Prostate gland (tissue), 2 donors: ENCODE results near the gene THAP8. TPM values are rescaled to one million over a fixed set of nuclear protein-coding genes. Genes with fewer than 3 reads are reported as not detected.

Source experiments
- DNase-seq: peaks from one replicate; pipeline ENCODE4 v3.0.0-alpha.2; 2019; ENCODE audit warnings: low spot score
- H3K27ac ChIP-seq, 2 donors: fragments of 200-600 bp; sonication (generic); 2 replicates each; pipeline ENCODE4 v1.5.1; 2017 to 2019
- H3K27me3 ChIP-seq: fragments of 200-600 bp; sonication (generic); replicated peaks from 2 replicates; pipeline ENCODE4 v1.5.1; 2019; ENCODE audit not compliant: insufficient read depth
- H3K36me3 ChIP-seq, 2 donors: fragments of 200-600 bp; sonication (generic); 1 replicate in 1 of 2; 2 replicates in 1 of 2; pipeline versions ENCODE4 v1.5.1 to v1.8.1; 2017 to 2019
- H3K4me1 ChIP-seq: fragments of 200-600 bp; sonication (generic); replicated peaks from 2 replicates; pipeline ENCODE4 v1.5.1; 2019
- H3K4me3 ChIP-seq, 2 donors: fragments of 200-600 bp; sonication (generic); 2 replicates each; pipeline ENCODE4 v1.5.1; 2017 to 2019
- H3K9me3 ChIP-seq: fragments of 200-600 bp; sonication (generic); 2 replicates; pipeline ENCODE4 v1.5.1; 2017
- POLR2A ChIP-seq: fragments of 450-650 bp; IDR thresholded peaks from one replicate; pipeline ENCODE4 v1.6.1; 2016; ENCODE audit warnings: antibody characterized with exemption, mild to moderate bottlenecking
- POLR2AphosphoS5 ChIP-seq: sonication (generic); formaldehyde crosslinking; IDR thresholded peaks from one replicate; pipeline ENCODE4 v1.6.1; 2017; ENCODE audit warnings: antibody characterized with exemption
- WGBS: methylation state at CpG from one replicate; pipeline ENCODE4 v1.1.5; 2018; 5-methylcytosine and 5-hydroxymethylcytosine counted together
- intact Hi-C: fragments of 100-400 bp; cut with DNase I; formaldehyde crosslinking; loops from one replicate; pipeline ENCODE4 v1.14.2; 2022
- total RNA-seq, 2 donors: library from RNA; depleted of rRNA; stranded (reverse); fragments of >200 nt; gene quantifications; one replicate each; pipeline ENCODE4 v1.1.0, GENCODE V29; 2016
- TF ChIP-seq, protein P1 (sequence below), 4 experiments: fragments of 200-600 bp in 2 of 4; fragments of 450-650 bp in 2 of 4; sonication (generic) in 2 of 4; IDR thresholded peaks; 1 replicate in 3 of 4; 2 replicates in 1 of 4; pipeline ENCODE4 v1.5.1; 2016 to 2019; ENCODE audit warnings: antibody characterized with exemption in 4 of 4, mild to moderate bottlenecking in 2 of 4, moderate library complexity in 2 of 4

THAP8 gene
- total RNA-seq, 2 donors from 2014 or later, result 12.0 to 21.9 TPM

GRCh38 chr19:36051236-36051635, 2.8 kb downstream of the THAP8 start:
- no peak for TF ChIP-seq POLR2AphosphoS5
- no peak for TF ChIP-seq POLR2A
- TF ChIP-seq, protein P1, sequence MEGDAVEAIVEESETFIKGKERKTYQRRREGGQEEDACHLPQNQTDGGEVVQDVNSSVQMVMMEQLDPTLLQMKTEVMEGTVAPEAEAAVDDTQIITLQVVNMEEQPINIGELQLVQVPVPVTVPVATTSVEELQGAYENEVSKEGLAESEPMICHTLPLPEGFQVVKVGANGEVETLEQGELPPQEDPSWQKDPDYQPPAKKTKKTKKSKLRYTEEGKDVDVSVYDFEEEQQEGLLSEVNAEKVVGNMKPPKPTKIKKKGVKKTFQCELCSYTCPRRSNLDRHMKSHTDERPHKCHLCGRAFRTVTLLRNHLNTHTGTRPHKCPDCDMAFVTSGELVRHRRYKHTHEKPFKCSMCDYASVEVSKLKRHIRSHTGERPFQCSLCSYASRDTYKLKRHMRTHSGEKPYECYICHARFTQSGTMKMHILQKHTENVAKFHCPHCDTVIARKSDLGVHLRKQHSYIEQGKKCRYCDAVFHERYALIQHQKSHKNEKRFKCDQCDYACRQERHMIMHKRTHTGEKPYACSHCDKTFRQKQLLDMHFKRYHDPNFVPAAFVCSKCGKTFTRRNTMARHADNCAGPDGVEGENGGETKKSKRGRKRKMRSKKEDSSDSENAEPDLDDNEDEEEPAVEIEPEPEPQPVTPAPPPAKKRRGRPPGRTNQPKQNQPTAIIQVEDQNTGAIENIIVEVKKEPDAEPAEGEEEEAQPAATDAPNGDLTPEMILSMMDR (IDR thresholded peaks at IDR 0.05), result peak in 2 of 4 experiments; percentile 5 to 19
- no peaks in the 10 kb centered on the region for H3K4me1 ChIP-seq
- intact Hi-C loops, result loop anchor here (5.0 to 10.0 kb wide), 2 partner anchors 39 to 296 kb away; partner anchors contain the start of genes ALKBH6, HSPB6 and PROSER3
- no peaks in the 10 kb centered on the region for H3K27me3 ChIP-seq
- H3K27ac ChIP-seq, result no peak overlapping the region
- no peaks in the 10 kb centered on the region for H3K9me3 ChIP-seq
- no peak for DNase-seq
- no peaks in the 10 kb centered on the region for H3K36me3 ChIP-seq
- H3K4me3 ChIP-seq, result no peak overlapping the region
- 54% methylated on average over 3 of the region's 3 CpGs for WGBS

DNA sequence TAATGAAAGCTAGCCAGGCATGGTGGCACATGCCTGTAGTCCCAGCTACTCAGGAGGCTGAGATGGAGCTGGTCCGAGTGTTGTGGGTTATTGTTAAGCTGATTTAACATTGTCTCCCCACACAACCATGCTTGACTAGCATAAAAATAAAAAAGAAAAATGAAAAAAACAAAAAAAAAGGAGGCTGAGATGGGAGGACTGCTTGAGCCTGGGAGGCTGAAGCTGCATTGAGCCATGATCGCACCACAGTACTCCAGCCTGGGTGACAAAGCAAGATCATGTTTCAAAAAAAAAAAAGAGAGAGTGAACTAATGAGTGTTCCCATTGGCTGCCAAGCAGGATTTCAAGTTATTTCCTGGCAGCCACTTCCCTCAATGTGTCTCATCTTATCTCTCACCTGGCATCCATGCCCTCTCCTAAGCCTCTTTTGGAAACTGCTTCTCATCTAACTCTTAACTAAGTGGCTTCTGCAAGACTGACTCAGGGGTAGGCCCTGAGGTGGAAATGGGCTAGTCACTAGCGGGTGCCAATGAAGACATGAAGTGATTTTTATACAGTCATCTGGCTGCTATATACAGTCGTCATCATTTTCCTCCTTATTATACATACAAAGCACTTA, 4.9 kb downstream of the THAP8 start:
- 95% methylated on average over 4 of the region's 4 CpGs for WGBS

GRCh38 chr19:36047835-36048234, 6.2 kb downstream of the THAP8 start:
- TF ChIP-seq POLR2AphosphoS5, result no peak
- TF ChIP-seq, protein P1 (IDR thresholded peaks at IDR 0.05), result no peak
- TF ChIP-seq POLR2A, result no peak
- no peak overlapping the region for H3K4me3 ChIP-seq
- no peaks in the 10 kb centered on the region for H3K9me3 ChIP-seq
- H3K36me3 ChIP-seq, result no peaks in the 10 kb centered on the region
- intact Hi-C loops, result no loop called here
- no peak for DNase-seq
- H3K27me3 ChIP-seq, result no peaks in the 10 kb centered on the region
- H3K4me1 ChIP-seq, result no peaks in the 10 kb centered on the region
- H3K27ac ChIP-seq, result no peak overlapping the region

More for the DNA sequence above, 4.9 kb downstream of the THAP8 start:
- Histone ChIP-seq H3K4me3 (no peak overlapping the region), H3K4me1 (no peaks in the 10 kb centered on the region), H3K36me3 (no peaks in the 10 kb centered on the region), H3K27ac (no peak overlapping the region), H3K27me3 (no peaks in the 10 kb centered on the region), H3K9me3 (no peaks in the 10 kb centered on the region)
- TF ChIP-seq POLR2AphosphoS5, result no peak
- TF ChIP-seq POLR2A, result no peak
- TF ChIP-seq, protein P1 (IDR thresholded peaks at IDR 0.05), result no peak
- no peak for DNase-seq
- intact Hi-C loops, result no loop called here

DNA sequence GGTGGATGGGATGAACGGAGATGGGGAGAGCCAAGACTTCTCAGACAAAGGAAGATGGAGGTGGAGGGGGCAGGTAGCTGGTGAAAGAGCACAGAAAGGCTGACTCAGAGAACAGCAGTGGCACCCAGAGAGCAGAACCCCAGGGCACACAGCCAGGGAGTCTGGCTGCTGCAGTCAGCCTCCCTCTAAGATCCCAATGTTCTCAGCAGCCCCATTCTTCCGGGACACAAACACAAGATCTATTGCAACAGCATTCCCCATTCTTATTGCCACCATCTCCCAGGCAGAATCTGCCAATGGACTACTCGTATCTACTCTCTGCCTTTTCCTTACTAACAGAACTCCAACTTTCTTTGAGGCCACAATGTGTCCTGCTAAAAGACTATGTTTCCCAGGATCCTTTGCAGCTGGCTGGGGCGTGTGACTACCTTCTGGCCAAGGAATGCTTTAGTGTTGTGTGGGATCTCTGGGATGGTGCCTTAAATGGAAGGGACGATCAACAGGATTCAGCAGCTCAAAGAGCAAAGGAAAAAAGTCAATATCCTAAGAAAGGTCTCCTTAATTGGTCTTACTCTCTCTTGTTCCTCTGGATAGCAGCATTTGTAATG, 7.5 kb downstream of the THAP8 start:
- no peaks in the 10 kb centered on the region for H3K4me1 ChIP-seq
- WGBS, result 85% methylated on average over 5 of the region's 5 CpGs

More for the DNA sequence above, 7.5 kb downstream of the THAP8 start:
- no peaks in the 10 kb centered on the region for H3K36me3 ChIP-seq
- H3K9me3 ChIP-seq, result no peaks in the 10 kb centered on the region
- intact Hi-C loops, result no loop called here
- TF ChIP-seq POLR2A, result no peak
- TF ChIP-seq, protein P1 (IDR thresholded peaks at IDR 0.05), result no peak
- no peak for TF ChIP-seq POLR2AphosphoS5
- H3K27me3 ChIP-seq, result no peaks in the 10 kb centered on the region
- DNase-seq, result no peak
- H3K4me3 ChIP-seq, result no peak overlapping the region
- H3K27ac ChIP-seq, result no peak overlapping the region
